Measurements from ENCODE around the gene C1QA. TPM values are rescaled to one million over a fixed set of nuclear protein-coding genes. Genes with fewer than 3 reads are reported as not detected.

Gene C1QA
- polyA plus RNA-seq, 1 experiment, result not detected

GRCh38 chr1:22677931-22678896, 41.8 kb downstream of the C1QA start:
- peaks cover 7% of the 10 kb centered on the region for H3K27me3 ChIP-seq (ENCODE audit: control insufficient read depth, insufficient read depth, low read length)
- CTCF ChIA-PET, result interaction anchor here (1.2 to 1.3 kb wide), 2 partner anchors 183 to 252 kb away, joined by 3 to 4 read pairs; no protein-coding TSS in a partner anchor

GRCh38 chr1:22680726-22681125, 44.3 kb downstream of the C1QA start:
- Histone ChIP-seq H3K27me3 (ENCODE audit: control insufficient read depth, insufficient read depth, low read length) (peaks cover 2% of the 10 kb centered on the region; the same call in 1 of the 2 replicates), H3K4me3 (ENCODE audit: low read depth, low read length) (no peak overlapping the region), H3K36me3 (ENCODE audit: control insufficient read depth, insufficient read depth, low read length) (no peaks in the 10 kb centered on the region)
- CTCF ChIA-PET, result interaction anchor here (1.1 kb wide), 1 partner anchor 24 kb away, joined by 3 read pairs; no protein-coding TSS in a partner anchor
- no peak for DNase-seq (ENCODE audit: low read depth)
- no peak for TF ChIP-seq CTCF (IDR thresholded peaks at IDR 0.05; ENCODE audit: insufficient read depth, low read depth, low read length)
- POLR2A ChIA-PET, result no interaction called here

More at GRCh38 chr1:22677931-22678896, 41.8 kb downstream of the C1QA start:
- POLR2A ChIA-PET, result no interaction called here
- Histone ChIP-seq H3K36me3 (ENCODE audit: control insufficient read depth, insufficient read depth, low read length) (no peaks in the 10 kb centered on the region), H3K4me3 (ENCODE audit: low read depth, low read length) (no peak overlapping the region)
- no peak for DNase-seq (ENCODE audit: low read depth)
- no peak for TF ChIP-seq CTCF (IDR thresholded peaks at IDR 0.05; ENCODE audit: insufficient read depth, low read depth, low read length)

- Histone ChIP-seq H3K36me3 (ENCODE audit: control insufficient read depth, insufficient read depth, low read length) (no peaks in the 10 kb centered on the region), H3K4me3 (ENCODE audit: low read depth, low read length) (no peak overlapping the region), H3K27me3 (ENCODE audit: control insufficient read depth, insufficient read depth, low read length) (peaks cover 2% of the 10 kb centered on the region; the same call in 1 of the 2 replicates)
- ChIA-PET CTCF (interaction anchor here (1.1 kb wide), 1 partner anchor 23 kb away, joined by 3 read pairs; no protein-coding TSS in a partner anchor), POLR2A (no interaction called here)
- TF ChIP-seq CTCF (IDR thresholded peaks at IDR 0.05; ENCODE audit: insufficient read depth, low read depth, low read length), result no peak
- no peak for DNase-seq (ENCODE audit: low read depth)
These were observed 45.3 kb downstream of the C1QA start for GRCh38 chr1:22681556-22682276.

GRCh38 chr1:22683547-22683946, 47.1 kb downstream of the C1QA start:
- Histone ChIP-seq H3K27me3 (ENCODE audit: control insufficient read depth, insufficient read depth, low read length) (peaks cover 2% of the 10 kb centered on the region; the same call in 1 of the 2 replicates), H3K4me3 (ENCODE audit: low read depth, low read length) (no peak overlapping the region), H3K36me3 (ENCODE audit: control insufficient read depth, insufficient read depth, low read length) (no peaks in the 10 kb centered on the region)
- ChIA-PET POLR2A (no interaction called here), CTCF (interaction anchor here (1.0 to 1.3 kb wide), 3 partner anchors 9 to 263 kb away, joined by 3 to 4 read pairs (median 3); no protein-coding TSS in a partner anchor)
- no peak for DNase-seq (ENCODE audit: low read depth)
- no peak for TF ChIP-seq CTCF (IDR thresholded peaks at IDR 0.05; ENCODE audit: insufficient read depth, low read depth, low read length)
